PC-3 (cell line): ENCODE measurements around the gene MAPK8IP1.

ENCODE experiments used
- CTCF ChIP-seq: fragments of 300-600 bp; sonication (generic); conservative IDR thresholded peaks from 2 replicates; pipeline ENCODE4 v1.5.1; 2017; ENCODE audit warnings: antibody characterized with exemption, low read depth, mild to moderate bottlenecking, low read length
- EZH2 ChIP-seq: fragments of 300-600 bp; sonication (generic); IDR thresholded peaks from one replicate; pipeline ENCODE4 v1.6.1; 2017; ENCODE audit warnings: antibody characterized with exemption, mild to moderate bottlenecking, low read length; ENCODE audit not compliant: unreplicated experiment

- TF ChIP-seq CTCF (no peak), EZH2 (no peak)
Observed at GRCh38 chr11:45881708-45882368, 3.6 kb upstream of the MAPK8IP1 start.
